ENCODE results near the gene APOO. TPM values are rescaled to one million over a fixed set of nuclear protein-coding genes. Genes with fewer than 3 reads are reported as not detected.

The APOO gene
- total RNA-seq, 1 experiment from 2014 or later: 34.5 TPM

DNA sequence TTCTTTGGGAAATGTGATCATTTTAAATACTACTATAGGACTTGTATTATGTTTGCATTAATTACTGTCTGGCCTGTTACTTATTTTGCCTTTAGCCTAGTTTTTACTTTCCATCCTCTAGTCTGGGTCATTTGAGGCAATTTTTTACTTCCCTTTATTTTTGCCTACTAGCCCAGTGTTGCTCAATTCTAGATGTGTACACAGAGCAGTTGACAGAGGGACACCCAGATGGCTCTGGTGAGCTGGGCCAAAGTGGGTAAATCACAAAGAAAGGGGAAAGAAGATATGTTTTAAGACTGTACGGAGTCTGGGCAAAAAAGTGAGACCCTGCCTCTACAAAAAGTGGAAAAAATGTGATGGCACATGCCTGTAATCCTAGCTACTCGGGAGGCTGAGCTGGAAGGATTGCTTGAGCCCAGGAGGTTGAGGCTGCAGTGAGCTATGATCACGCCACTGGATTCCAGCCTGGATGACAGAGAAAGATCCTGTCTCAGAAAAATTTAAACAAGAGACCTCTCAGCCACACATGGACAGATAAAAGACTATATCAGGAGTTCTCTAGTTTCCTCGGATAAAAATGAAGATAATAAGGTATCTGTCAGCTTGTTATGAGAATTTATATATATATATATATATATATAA is 35.7 kb downstream of the APOO start:
- H3K36me3 ChIP-seq (ENCODE audit: control insufficient read depth in 1 of 2, insufficient read depth in 2 of 2, low read length in 2 of 2): no peaks in the 10 kb centered on the region
- H3K9ac ChIP-seq (ENCODE audit: low read length): no peak overlapping the region
- no peaks in the 10 kb centered on the region for H4K20me1 ChIP-seq (ENCODE audit: insufficient read depth)
- no peaks in the 10 kb centered on the region for H3K79me2 ChIP-seq (ENCODE audit: insufficient read depth, low read length)
- no TSS peak for BruUV-seq (replicated peaks)
- ChIA-PET RAD21 (ENCODE audit: low non-redundant PET in 1 of 2, low total read pairs in 2 of 2, uncharacterized antibody in 2 of 2, unreplicated experiment in 2 of 2) (no interaction called here), CTCF (no interaction called here), POLR2A (no interaction called here)
- no peaks in the 10 kb centered on the region for H3K4me1 ChIP-seq (ENCODE audit: control insufficient read depth in 1 of 2, insufficient read depth in 2 of 2, low read length in 2 of 2)
- intact Hi-C loops (cut with micrococcal nuclease): no loop called here
- no peak overlapping the region for H3K4me2 ChIP-seq (ENCODE audit: low read length)
- H3K9me2 ChIP-seq (ENCODE audit: insufficient read depth): no peaks in the 10 kb centered on the region
- no peaks in the 10 kb centered on the region for H3K27me3 ChIP-seq (ENCODE audit: insufficient read depth, low read length)
- H3K4me3 ChIP-seq (replicated peaks in 1 of 2; ENCODE audit: low read depth in 1 of 2, low read length in 2 of 2): no peak overlapping the region
- ATAC-seq (no peak), DNase-seq (ENCODE audit: low read depth, low spot score) (no peak)
- H3K27ac ChIP-seq (ENCODE audit: low read depth, low read length): no peak overlapping the region
- no peaks in the 10 kb centered on the region for H3K9me3 ChIP-seq (ENCODE audit: control insufficient read depth in 1 of 2, insufficient read depth in 1 of 2, low read depth in 1 of 2, low read length in 2 of 2)
- no peak for TF ChIP-seq SRF (IDR thresholded peaks at IDR 0.05; ENCODE audit: low read depth)
- TF ChIP-seq CBX3 (IDR thresholded peaks at IDR 0.05; ENCODE audit: low read depth): no peak
- no peak for TF ChIP-seq ZFX (IDR thresholded peaks at IDR 0.05)
- TF ChIP-seq POLR2AphosphoS5 (IDR thresholded peaks at IDR 0.05; ENCODE audit: low read depth, low read length): no peak
- no peak for TF ChIP-seq CEBPB (IDR thresholded peaks at IDR 0.05; ENCODE audit: low read depth)
- TF ChIP-seq EGR1 (IDR thresholded peaks at IDR 0.05; ENCODE audit: low read depth): no peak
- H2AFZ ChIP-seq (ENCODE audit: low read depth, low read length, poor library complexity, severe bottlenecking): no peak overlapping the region

DNA sequence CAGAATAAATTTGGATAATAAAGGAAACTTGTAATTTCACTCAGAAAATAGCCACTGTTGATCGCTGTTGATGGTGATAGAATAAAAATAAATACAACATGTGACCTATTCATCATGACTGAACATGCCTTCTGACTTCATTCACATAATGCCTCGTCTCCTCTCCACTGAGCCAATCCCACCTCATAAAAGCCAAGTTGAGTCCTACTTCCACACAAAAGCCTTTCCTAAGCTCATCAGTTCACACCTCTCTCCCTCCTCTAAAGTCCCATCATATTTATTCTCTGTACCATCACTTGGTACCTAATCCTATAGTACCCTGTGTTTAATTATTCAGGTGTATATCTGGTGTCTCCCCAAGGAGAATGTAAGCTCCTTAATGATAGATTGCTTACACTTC is 37.7 kb downstream of the APOO start:
- no peak overlapping the region for H3K9ac ChIP-seq (ENCODE audit: low read length)
- no peaks in the 10 kb centered on the region for H3K27me3 ChIP-seq (ENCODE audit: insufficient read depth, low read length)
- H3K27ac ChIP-seq (ENCODE audit: low read depth, low read length): no peak overlapping the region
- no peaks in the 10 kb centered on the region for H4K20me1 ChIP-seq (ENCODE audit: insufficient read depth)
- DNase-seq (ENCODE audit: low read depth, low spot score) (no peak), ATAC-seq (no peak)
- no peak overlapping the region for H2AFZ ChIP-seq (ENCODE audit: low read depth, low read length, poor library complexity, severe bottlenecking)
- H3K36me3 ChIP-seq (ENCODE audit: control insufficient read depth in 1 of 2, insufficient read depth in 2 of 2, low read length in 2 of 2): no peaks in the 10 kb centered on the region
- H3K79me2 ChIP-seq (ENCODE audit: insufficient read depth, low read length): no peaks in the 10 kb centered on the region
- no peaks in the 10 kb centered on the region for H3K9me2 ChIP-seq (ENCODE audit: insufficient read depth)
- H3K4me3 ChIP-seq (replicated peaks in 1 of 2; ENCODE audit: low read depth in 1 of 2, low read length in 2 of 2): no peak overlapping the region
- no peaks in the 10 kb centered on the region for H3K9me3 ChIP-seq (ENCODE audit: control insufficient read depth in 1 of 2, insufficient read depth in 1 of 2, low read depth in 1 of 2, low read length in 2 of 2)
- ChIA-PET RAD21 (ENCODE audit: low non-redundant PET in 1 of 2, low total read pairs in 2 of 2, uncharacterized antibody in 2 of 2, unreplicated experiment in 2 of 2) (no interaction called here), POLR2A (no interaction called here), CTCF (no interaction called here)
- intact Hi-C loops (cut with micrococcal nuclease): no loop called here
- H3K4me1 ChIP-seq (ENCODE audit: control insufficient read depth in 1 of 2, insufficient read depth in 2 of 2, low read length in 2 of 2): no peaks in the 10 kb centered on the region
- BruUV-seq (replicated peaks): no TSS peak
- no peak for TF ChIP-seq ZNF274 (IDR thresholded peaks at IDR 0.05; ENCODE audit: low read depth, low read length)
- TF ChIP-seq, protein P1, sequence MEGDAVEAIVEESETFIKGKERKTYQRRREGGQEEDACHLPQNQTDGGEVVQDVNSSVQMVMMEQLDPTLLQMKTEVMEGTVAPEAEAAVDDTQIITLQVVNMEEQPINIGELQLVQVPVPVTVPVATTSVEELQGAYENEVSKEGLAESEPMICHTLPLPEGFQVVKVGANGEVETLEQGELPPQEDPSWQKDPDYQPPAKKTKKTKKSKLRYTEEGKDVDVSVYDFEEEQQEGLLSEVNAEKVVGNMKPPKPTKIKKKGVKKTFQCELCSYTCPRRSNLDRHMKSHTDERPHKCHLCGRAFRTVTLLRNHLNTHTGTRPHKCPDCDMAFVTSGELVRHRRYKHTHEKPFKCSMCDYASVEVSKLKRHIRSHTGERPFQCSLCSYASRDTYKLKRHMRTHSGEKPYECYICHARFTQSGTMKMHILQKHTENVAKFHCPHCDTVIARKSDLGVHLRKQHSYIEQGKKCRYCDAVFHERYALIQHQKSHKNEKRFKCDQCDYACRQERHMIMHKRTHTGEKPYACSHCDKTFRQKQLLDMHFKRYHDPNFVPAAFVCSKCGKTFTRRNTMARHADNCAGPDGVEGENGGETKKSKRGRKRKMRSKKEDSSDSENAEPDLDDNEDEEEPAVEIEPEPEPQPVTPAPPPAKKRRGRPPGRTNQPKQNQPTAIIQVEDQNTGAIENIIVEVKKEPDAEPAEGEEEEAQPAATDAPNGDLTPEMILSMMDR (IDR thresholded peaks at IDR 0.05 in 2 of 3, conservative IDR thresholded peaks at IDR 0.05 in 1 of 3; ENCODE audit: borderline replicate concordance in 1 of 3, insufficient read depth in 1 of 3, low read depth in 2 of 3, low read length in 2 of 3): no peak
- TF ChIP-seq, protein P2, sequence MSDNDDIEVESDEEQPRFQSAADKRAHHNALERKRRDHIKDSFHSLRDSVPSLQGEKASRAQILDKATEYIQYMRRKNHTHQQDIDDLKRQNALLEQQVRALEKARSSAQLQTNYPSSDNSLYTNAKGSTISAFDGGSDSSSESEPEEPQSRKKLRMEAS (IDR thresholded peaks at IDR 0.05): no peak
- H3K4me2 ChIP-seq (ENCODE audit: low read length): no peak overlapping the region

Data from HCT116 (cell line).